Measurements from ENCODE around the gene RPL29.

DNA sequence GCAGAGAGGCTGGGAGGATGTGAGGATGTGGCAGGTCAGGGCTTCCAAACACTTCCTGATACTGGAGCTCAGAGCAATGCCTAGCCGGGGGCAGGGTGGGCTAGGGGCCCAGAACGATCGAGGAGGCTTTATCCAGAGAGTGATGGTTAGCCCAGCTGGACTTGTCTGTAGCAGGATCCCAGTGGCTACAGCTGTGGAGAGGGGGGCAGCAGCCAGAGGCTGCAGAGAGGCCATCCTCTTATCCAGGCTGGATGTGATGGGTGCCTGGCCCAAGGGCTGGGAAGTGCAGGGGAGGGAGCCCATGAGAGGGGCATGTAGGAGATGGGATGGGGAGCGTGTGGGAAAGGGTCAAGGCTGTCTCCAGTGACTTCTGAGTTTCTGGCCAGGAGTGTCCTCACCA, 48.9 kb downstream of the RPL29 start:
- TF ChIP-seq, protein P1, sequence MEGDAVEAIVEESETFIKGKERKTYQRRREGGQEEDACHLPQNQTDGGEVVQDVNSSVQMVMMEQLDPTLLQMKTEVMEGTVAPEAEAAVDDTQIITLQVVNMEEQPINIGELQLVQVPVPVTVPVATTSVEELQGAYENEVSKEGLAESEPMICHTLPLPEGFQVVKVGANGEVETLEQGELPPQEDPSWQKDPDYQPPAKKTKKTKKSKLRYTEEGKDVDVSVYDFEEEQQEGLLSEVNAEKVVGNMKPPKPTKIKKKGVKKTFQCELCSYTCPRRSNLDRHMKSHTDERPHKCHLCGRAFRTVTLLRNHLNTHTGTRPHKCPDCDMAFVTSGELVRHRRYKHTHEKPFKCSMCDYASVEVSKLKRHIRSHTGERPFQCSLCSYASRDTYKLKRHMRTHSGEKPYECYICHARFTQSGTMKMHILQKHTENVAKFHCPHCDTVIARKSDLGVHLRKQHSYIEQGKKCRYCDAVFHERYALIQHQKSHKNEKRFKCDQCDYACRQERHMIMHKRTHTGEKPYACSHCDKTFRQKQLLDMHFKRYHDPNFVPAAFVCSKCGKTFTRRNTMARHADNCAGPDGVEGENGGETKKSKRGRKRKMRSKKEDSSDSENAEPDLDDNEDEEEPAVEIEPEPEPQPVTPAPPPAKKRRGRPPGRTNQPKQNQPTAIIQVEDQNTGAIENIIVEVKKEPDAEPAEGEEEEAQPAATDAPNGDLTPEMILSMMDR (IDR thresholded peaks at IDR 0.05): no peak
- TF ChIP-seq POLR2A (IDR thresholded peaks at IDR 0.05): no peak

All from esophagus squamous epithelium (tissue), 4 donors.